Superior temporal gyrus (tissue), 1 donor: ENCODE results near the gene INSIG2.

Source experiments
- DNase-seq: peaks from one replicate; pipeline ENCODE4 v3.0.0-alpha.2; 2016; ENCODE audit errors: extremely low spot score

INSIG2 gene

DNA sequence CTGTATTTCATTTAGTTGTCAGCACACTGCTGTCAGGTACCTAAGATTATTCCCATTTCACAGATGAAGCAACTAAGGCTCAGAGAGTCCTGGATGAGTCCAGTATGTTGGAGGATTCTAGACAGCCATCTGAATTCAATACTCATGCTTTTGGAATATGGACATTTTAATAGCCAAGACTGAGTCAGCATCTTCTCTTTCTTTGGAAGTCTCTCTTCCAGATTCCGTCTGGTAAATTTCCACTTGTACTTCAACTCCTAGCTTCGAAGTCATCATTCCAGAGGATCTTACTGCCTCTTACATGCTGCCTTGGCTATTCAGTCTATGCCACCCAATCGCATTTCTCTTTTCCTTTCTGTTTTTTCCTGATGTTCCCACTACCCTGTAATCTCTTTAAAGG, 40.6 kb downstream of the INSIG2 start:
- no peak for DNase-seq

DNA sequence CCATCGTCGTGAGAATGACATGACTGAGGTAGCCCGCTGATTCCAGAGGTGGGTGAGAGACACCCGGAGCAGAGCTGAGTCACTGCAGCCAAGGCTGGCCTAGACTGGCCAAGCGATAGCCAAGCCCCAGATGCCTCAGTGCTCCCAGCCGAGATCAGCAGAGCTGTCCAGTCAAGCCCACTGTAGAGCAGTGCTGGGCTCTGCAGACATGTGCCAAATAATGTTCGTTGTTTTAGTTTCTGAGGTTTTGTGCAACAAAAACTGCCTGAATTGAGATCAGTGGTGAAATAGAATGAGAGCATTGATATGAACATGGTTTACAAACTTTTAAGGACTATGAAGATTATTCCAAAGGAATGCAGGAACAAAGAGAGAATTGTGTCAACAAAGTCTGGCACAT, 42.1 kb downstream of the INSIG2 start:
- no peak for DNase-seq

DNA sequence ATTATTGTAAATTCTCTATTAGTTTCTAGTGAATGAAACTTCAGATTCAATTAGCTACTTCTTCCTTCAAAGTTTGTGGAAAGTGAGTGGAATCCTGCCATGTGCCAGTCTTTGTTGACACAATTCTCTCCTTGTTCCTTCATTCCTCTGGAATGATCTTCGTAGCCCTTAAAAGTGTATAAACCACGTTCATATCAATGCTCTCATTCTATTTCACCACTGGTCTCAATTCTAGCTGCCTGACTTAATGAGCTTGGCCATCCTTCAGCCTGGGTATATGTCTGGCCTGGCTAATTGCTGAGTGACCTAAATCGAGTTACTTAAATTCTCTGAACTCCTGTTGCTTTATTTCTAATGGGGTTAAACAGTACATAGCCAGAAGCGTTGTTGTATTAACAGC, 43.5 kb downstream of the INSIG2 start:
- no peak for DNase-seq

DNA sequence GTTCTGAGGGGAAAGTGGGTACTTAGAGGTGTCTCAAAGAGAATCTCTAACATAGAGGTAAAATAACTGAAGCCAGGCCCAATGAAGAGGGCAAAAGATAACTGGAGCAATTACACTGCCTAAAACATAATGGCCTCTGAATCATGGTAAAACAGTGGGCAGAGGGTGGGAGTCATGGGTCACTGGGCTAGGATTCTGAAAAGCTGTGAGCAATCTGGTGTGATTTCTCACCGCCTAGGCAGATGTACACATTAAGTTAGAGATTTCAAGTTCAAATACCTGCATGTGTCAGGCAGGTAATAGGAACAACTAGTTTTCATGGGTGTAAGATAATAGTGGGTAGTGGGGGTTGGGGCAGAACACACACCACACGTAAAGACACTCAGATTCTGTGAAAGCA, 45.6 kb downstream of the INSIG2 start:
- no peak for DNase-seq

DNA sequence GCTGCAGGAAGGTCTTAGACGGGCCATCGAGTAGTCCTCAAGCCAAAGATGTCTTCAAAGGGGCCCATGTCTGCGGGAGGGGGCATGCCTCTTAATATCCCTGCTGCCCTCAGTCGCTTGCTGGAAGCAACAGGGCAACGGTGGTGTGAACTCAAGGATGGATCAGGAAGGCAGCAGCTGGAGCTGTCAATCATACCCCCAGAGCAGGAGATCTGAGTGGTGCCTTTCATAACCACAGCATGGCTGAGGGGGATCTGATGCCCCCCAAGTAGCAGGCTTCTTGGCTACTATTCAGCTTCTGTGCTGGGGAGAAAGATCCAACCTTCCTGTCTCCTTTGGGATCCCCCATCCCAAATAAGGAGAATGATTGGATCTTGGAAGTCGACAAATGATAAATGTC, 46.4 kb downstream of the INSIG2 start:
- DNase-seq: no peak

DNA sequence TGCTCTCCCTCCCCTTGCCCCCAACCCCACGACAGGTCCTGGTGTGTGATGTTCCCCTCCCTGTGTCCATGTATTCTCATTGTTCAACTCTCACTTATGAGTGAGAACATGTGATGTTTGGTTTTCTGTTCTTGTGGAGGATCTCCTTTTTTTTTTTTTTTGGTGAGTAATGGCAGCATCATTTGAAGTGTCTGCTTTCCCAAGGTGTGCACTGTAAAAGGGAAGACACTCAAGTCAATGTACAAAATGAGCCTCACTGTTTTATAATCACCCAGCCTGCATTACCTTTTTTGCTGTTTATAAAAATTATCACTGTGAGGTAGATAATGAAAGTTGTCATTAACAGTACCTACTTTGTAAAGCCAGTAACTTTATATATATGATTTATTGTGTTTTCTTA, 56.9 kb downstream of the INSIG2 start:
- DNase-seq: no peak

DNA sequence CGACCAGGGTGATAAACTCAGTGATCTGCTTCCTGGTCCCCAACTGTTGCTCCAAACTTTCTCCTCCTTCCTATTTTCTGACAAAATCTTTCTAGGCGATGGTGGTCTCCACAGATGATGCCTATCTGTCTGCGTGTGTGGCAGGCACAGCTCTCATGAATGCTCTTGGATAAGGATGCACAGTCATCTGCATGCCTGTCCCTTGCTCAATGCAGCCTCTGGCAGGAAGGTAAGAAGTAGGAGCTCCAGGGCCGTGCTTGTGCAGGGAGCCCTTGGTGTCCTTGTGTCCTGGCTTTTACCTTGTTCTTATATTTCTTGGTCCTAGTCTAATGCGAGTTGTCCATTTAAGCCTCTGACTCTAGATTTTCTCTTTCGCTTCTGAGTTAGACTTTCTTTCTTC, 57.5 kb downstream of the INSIG2 start:
- DNase-seq: no peak

DNA sequence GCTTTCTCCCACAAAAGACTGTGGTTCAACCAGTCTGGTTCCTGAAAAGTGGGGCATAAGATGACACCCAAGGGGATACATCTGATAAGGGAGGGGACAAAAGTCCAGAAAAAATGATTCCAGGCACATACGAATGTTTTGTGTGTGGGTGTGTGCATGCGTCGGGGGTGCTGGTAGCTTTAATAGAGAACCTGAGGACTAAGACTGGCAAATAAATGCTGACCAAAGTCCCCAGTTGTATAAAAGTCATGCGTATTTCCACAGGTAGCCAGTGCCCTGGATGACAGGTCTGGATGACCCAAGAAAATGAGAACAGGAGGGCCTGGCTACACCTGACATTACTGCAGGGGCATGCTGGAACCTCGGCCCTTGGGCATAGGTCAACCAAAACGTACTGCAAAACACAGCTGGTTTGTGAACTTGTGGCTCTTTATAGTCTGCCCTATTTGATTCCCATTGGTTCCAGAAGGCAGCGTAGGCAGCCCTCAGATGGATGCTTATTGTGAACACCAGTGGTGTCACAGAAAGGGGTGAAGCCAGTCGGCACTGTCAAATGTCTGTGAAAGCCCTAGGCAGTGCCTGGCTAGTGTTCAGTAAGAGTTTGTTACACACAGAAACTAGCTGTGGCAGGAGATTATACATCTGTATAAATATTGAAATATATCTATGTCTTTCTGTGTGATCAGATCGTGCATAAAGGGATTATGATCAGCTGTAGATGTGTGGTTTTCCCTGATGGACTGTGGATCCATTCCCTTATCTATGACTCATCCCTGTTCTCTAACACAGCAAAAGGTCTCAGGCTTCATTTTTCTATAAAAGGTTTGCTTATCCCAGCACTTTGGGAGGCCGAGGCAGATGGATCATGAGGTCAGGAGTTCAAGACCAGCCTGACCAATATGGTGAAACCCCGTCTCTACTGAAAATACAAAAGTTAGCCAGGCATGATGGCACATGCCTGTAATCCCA, 58.3 kb downstream of the INSIG2 start:
- DNase-seq: no peak

DNA sequence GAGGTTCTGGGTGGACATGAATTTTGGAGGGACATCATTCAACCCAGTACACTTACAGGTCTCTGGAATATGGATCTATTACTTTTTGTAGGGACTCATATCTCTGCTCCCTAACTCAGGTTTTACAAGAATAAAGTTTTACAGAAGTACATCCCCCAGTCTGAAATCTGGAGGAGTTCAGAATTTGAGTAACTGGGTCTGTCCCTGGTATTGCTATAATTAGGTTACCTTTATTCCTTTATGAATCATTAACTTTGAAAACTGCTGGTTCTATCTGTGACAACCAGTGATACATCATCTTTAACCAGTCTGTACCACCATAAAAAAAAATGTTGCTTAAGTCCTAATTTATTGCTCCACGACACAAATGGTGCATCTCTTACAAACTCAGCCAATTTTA, 59.9 kb downstream of the INSIG2 start:
- DNase-seq: no peak

DNA sequence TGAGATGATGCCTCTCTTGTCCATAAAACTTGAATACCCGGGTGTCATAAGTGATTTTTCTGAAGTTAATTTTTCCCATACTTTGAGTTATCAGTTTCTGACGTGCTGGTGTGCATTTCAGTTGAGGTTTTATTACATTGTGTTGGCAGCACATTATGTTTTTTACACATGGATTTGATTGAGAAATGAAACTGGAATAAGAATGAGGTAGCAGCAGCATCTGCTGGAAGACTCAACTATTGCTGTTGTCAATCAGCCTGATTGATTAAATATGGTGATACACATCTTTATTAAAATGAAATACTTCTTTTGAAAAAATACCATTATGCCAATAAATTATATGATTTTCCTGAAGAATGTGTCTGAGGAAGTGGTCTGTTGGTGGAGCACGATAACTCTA, 60.5 kb downstream of the INSIG2 start:
- no peak for DNase-seq

DNA sequence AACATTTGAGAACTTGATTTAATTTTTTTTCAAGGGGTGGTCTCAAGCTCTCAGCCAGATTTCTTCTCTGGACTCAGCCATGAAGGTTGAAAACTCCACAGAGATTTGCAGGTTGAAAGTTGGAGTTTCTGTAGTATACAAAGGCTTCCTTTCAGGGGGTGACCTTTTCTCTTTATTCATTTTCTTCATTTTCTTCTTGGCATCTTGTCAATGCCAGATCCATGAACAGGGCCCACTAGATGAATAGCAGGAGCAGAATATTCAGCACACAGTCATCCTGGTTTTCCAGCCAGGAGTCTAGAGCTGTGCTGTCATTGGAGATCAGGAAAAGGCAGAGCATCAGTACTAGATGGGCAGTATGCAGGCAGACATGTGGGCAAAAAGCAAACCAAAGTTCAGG, 62.0 kb downstream of the INSIG2 start:
- DNase-seq: no peak

DNA sequence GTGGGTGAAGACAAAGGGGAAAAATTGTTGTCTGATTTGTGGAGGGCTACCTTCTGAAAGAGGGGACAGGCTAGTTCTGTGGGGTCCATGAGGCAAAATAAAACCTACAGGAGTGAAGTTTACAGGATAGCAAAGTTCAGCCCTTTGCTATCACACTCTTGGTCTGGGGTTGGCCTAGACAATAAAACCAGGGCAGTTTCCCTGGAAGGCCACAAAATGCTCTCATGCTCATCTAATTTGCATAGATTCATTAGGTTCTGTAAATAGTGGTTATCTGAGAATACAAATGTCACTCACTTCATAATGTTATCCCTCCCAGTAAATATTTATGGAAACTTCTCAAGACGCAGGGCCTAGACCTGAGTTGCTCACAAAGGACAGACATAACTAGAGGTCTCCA, 63.6 kb downstream of the INSIG2 start:
- DNase-seq: no peak

DNA sequence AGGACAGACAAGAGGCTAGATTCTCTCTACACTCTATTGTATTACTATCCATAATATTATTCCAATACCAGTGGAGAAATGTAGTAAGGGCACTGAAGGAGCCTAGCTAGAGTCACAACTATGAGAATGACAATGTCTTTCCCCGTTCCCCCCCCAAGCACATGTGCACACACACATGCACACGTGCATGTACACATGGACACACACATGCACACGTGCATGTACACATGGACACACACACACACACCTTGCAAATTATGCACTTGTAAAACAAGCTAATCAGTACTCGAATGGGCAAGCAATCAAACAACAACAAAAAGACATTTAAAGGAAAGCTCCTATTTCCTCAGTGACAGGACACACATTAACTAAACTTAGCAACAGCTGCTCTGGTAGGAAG, 65.2 kb downstream of the INSIG2 start:
- DNase-seq: no peak

DNA sequence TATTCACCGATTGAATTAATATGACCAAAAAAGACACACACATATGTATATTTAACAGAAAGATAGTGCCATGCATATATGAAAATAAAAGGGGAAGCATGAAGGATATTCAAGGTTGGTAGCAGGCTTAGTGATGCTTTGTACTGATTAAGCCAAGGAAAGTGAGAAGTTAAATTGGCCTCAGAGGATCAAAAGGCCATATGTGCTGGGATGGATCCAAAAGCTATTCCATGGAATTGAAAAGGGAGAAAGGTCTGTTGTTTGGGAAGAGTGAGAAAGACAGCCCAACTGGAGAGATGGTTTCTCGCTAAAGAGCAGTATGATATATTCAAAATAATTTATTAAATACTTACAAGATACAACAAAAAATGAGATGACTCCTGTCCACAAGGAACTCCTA, 65.9 kb downstream of the INSIG2 start:
- DNase-seq: no peak
